GM21381 (cell line): ENCODE results near the gene CD180.
"Not testable (repeated sequence)": the region's sequence is repeated elsewhere in the genome, so short reads cannot be mapped to it uniquely, and the experiment has no call there.

Experiments used
- ATAC-seq: cut with Tn5 transposase; IDR thresholded peaks from one replicate; pipeline ENCODE4 v1.9.1; 2021; ENCODE audit warnings: mild to moderate bottlenecking, moderate library complexity; ENCODE audit not compliant: unreplicated experiment

The CD180 gene

DNA sequence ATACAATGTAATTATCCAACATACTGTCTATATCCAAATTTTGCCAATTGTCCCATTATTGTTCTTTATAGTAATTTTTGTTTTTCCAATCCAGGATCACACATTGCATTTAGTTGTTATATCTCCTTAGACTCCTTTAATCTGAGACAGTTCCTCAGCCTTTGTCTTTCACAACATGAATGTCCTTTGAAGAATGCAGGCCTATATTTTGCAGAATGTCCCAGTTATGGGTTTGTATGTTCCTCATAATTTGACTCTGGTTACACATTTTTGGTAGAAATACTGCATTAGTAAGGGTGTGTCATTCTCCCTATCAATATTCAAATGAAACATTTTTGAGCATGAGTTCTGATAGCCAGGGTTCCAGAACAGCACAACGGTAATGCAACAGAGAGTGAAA is 6.7 kb downstream of the CD180 start:
- ATAC-seq = no peak

DNA sequence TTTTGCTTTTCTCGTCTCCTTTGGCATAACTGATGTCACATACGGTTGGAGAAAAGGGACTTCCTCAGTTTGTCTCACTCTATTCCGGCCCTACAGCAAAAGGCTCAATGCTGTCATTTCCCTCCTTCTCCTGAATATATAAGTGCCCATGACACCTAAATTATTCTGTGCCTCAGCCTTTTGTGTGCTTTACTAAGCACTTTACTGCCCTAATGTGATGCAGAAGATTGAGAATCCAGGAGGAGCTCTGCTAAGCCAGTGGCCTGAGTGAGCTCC is 7.6 kb downstream of the CD180 start:
- no peak for ATAC-seq

DNA sequence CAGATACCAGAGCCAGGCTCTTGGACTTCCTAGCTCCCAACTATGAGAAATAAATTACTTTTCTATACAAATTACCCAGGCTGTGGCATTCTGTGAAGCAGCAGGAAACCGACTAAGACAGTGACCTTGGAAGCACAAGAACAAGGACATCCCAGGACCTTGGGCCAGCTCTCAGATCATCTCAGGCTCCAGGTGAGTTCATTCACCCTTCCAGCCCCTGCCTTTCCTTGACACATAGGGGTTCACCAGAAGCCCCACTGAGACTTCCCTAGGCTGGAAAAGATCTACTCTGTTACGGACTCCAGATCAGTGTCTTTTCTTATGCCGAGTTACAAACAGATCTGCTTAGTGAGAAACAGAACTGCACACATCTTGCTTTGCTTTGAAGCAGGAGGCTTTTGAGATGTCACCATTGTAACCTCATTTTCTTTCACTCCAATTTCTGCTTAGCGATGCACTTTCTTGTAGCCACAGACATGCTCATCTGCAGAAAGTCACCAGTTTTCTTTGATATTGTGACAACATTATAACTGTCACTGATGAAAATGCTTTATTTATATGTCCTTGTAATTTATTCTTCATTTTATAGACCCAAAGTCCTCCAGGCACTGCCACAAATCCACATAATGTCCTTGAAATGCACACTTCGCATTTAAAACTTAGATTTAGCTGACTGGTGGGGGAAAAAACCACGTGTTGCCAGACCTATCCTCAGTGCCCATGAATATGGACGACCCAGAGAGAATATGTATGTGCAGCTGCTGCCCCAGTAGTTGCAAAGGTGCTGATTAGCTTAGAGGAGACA is 8.1 kb downstream of the CD180 start:
- ATAC-seq = no peak

DNA sequence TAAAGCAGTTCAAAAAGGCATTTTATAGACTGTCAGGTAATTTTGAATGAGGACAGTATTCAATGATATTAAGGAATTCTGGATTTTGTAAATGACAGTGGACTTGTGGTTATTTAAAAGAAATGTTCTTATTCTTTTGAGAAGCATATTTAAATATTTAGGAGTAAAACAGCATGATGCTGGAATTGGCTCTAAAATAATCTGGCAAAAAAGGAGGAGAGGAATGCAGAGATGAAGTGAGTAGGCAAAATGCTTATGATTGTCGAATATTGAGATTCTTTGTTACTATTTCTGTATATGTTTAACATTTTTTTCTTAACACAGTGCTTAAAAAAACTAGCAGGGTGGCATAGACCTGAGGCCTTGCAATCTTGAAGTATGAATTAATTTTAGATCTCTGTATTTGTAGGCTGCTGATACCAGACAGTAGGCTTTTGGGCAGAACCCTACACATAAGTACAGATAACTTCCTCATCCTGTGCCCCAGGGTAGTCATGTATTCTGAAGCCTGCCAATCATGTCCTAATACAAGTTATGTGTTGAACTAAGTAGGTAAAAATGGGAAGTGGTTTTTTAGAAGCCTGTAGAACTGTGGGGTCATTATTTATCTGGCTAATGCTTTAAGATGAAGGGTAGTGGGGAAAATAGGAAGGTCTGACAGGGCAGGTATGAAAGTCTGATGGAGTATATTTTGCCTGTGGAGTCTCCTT is 9.4 kb downstream of the CD180 start:
- no peak for ATAC-seq

DNA sequence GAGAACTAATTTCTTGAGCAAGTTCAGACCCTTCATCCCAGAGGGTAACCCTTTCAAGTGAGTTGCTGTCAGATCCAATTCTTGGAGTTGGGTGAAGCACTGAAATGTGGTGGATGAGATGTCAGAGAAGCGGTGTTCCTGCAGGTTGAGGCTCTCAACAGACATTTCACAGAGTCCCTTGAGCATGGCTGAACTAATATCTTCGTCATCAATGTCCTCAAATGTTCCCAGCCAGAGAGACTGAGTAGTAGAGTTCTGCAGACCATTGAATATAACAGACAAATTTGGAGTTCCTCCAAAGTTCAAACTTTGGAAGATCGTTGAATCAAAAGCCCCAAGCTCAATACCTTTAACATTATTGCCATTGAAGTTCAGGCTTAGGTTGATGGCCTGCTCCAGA is 12.7 kb downstream of the CD180 start:
- ATAC-seq = no peak

DNA sequence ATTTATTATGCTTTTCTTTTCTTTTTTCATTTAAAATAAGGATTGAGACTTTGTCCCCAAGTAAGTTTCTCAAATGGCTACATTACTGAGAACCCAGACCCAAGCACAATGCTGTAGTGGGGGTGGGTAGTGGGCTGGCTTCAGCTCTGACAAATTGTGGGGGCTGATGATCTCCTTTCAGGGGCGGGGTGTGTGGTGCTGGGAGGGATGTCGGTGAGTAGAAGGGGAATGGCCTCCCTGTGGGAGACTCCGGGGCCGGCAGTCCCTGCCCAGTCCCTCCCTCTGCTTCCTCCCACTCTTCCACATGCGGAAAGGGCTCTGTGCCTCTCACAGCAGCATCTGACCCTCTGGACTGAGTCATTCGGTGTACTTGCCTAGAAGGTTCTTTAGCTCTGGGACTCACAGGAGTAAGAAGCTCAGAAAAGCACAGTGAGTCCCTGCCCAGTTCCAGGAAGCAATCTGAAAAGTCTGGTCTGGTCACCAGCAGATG is 14.3 kb downstream of the CD180 start:
- no peak for ATAC-seq

DNA sequence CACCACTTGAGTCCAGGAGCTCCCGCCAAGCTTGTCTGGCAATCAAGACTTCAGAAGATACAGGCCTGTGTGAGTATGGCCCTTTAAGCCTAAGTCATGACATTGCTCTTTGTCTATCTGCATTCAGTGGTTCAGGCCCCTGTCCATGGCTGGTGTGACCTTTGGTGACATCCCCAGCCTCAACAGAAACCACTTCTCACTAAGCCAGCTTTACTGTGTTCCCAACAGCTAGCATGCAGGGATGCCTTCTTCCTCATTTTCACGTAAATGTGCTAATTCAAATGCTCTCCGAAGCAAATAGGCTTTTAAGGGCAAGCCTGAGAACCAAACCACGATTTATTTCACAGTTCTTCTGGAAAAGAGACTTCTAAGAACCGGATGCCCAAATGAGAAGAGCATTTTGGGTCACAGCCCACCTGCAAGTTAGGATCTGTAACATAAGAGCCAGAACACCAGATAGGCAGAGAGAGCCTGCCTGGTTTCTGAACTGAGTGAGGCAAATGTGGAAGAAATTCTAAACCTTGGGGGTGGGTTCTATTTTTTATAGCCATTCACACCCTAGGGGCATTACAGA is 14.9 kb downstream of the CD180 start:
- no peak for ATAC-seq

DNA sequence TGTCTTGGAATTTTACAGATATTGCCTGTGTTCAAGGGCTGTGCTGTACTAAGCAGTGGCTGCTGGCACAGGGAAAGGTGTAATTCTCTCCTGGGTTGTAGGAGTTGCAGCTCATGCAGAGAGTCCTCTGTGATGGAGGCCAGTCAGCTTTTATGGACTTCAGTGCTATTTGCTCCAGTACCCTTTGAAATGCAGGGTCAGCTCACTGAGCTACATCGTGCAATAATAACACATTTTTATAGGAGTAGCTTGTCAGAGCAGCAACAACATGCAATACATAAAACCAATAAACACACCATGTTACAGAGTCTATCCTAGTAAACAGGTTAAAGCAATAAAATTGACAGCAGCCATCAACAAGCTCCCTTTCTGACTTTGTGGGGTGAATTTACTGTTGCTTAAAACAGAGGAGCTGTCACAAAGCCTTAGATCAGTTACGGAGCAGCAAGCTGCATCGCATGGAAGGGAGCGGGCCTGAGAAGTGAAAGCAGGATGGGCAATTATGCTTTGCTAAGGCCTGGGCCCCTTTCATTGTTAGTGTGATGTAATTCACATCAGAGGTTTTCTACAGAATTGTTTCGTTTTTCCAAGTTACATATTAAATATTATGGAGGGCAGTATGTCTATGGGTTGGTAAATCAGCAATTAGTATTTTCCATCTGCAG is 16.8 kb downstream of the CD180 start:
- no peak for ATAC-seq

DNA sequence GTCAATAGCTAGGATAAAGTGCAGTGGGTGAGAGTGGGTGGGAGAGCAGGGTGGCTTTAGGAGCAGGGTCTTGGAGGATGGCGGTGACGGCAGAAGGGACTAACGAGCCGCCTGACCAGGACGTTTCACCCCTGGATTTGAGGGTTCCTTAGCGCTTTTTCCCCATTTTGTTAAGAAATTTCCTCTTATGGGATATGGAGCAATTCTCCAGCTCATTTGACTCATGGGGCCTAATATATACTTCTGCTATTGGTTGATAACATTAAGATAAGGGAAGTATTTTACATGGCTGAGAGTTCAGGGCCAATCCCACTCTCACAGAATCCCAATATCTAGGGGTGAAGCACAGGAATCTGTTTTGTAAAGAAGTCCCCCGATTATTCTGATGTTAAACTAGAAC is 17.6 kb downstream of the CD180 start:
- no peak for ATAC-seq

DNA sequence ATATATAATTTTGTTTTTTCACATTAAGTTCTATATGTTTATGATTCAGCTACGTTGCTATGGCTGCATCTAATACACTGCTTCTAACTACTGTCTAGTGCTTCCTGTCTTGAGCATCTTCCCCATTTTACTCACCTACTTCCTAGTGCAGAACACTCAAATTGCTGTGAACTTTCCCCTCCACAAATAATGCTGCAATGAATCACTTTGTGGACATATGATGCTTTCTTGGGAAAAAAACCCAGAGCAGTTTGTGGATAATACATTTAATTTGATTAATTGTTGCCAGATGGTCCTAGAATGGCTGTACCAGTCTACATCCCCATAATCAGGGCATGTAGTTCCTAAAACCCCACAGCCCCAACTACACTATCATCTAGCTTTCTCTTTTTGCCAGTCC is 18.5 kb downstream of the CD180 start:
- no peak for ATAC-seq

DNA sequence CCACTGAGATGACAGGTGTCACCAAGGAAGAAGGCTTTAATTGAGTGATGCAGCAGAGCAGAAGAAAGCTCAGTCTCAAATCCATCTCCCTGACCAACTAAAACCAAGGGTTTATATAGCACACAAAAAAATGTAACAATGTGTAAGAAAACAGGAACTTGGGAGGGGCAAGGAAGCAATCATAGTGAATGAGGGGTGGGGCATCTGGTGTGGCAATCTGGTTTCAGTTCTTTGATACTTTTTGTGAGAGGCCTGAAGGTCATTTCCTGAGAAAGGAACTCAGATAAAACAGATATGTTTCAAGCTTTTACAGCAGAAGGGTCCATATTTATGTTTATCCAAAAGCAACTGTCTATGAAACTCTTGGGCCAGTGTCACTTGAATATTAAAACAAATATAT is 19.7 kb downstream of the CD180 start:
- no peak for ATAC-seq

DNA sequence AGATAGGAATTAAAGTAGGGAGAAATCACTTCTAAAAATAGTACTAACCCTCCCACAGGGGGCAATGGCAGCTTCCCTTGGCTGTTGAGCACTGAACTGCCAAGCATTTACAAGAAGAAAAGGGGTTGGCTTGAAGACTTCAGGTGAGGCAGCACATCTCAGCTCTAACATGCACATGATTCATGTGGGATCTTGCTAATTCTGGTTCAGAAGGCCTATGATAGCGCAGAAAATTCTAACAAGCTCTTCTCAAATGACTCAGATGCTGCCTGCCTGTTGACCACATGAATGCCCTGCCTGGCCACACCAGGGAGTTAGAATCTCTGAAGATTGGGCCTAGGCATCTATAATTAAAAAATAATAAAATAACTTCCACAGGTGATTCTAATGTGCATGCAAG is 22.6 kb downstream of the CD180 start:
- ATAC-seq = no peak

DNA sequence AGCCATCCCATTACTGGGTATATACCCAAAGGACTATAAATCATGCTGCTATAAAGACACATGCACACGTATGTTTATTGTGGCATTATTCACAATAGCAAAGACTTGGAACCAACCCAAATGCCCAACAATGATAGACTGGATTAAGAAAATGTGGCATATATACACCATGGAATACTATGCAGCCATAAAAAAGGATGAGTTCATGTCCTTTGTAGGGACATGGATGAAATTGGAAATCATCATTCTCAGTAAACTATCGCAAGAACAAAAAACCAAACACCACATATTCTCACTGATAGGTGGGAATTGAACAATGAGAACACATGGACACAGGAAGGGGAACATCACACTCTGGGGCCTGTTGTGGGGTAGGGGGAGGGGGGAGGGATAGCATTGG is 23.2 kb downstream of the CD180 start:
- ATAC-seq = not testable (repeated sequence)

DNA sequence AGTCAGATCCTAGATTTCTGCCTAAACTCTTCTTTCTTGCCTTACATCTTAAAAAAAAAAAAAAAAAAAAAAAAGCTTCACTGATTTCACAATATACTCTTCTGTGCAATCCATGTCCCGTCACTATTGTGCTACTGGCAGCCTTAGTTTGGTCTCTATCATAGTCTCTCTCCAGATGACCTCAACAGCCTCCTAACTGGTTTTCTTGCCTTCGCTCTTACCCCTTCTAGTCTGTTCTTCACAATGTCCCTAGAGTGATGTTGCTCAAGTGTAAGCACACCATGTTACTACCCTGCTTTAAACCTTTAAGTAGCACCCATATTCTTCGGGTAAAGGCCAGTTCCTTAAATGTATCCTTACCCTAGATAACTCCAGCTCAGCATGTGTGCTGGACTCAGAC is 25.8 kb downstream of the CD180 start:
- no peak for ATAC-seq

DNA sequence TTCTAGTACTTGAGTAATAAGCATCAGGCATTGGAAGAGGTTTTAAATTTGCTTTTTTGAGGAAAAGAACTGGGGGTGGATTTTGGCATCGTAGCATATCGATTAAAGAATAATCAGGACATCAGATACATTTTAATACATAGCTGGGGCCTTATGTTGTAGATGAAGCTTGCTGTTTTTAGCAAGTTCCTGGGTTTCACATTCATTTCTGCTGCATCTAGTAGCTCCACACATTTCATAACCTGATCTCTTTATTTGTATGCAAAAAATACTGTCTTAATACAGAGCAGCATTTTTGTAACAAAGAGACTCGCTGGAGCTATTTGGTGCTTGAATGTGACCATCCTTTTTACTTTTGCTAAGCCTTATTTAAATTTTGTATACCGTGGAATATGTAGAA is 28.5 kb downstream of the CD180 start:
- no peak for ATAC-seq

DNA sequence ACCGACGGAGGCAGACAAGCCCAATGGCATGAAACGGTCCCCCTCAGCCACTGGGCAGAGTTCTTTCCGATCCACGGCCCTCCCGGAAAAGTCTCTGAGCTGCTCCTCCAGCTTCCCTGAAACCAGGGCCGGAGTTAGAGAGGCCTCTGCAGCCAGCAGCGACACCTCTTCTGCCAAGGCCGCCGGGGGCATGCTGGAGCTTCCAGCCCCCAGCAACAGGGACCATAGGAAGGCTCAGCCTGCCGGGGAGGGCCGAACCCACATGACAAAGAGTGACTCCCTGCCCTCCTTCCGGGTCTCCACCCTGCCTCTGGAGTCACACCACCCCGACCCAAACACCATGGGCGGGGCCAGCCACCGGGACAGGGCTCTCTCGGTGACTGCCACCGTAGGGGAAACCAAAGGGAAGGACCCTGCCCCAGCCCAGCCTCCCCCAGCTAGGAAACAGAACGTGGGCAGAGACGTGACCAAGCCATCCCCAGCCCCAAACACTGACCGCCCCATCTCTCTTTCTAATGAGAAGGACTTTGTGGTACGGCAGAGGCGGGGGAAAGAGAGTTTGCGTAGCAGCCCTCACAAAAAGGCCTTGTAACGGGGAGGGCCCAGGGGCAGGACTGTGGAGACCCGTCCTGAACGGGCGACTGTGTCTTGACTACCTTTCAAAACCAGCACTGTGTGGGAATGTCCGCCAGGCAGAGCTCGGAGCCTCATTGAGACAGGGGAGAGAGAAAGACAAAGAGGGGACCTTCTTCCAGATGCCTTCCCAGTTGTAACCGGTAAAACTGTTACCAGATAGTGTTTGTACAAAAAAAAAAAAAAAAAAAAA is 29.9 kb downstream of the CD180 start:
- peak; percentile 33 for ATAC-seq

DNA sequence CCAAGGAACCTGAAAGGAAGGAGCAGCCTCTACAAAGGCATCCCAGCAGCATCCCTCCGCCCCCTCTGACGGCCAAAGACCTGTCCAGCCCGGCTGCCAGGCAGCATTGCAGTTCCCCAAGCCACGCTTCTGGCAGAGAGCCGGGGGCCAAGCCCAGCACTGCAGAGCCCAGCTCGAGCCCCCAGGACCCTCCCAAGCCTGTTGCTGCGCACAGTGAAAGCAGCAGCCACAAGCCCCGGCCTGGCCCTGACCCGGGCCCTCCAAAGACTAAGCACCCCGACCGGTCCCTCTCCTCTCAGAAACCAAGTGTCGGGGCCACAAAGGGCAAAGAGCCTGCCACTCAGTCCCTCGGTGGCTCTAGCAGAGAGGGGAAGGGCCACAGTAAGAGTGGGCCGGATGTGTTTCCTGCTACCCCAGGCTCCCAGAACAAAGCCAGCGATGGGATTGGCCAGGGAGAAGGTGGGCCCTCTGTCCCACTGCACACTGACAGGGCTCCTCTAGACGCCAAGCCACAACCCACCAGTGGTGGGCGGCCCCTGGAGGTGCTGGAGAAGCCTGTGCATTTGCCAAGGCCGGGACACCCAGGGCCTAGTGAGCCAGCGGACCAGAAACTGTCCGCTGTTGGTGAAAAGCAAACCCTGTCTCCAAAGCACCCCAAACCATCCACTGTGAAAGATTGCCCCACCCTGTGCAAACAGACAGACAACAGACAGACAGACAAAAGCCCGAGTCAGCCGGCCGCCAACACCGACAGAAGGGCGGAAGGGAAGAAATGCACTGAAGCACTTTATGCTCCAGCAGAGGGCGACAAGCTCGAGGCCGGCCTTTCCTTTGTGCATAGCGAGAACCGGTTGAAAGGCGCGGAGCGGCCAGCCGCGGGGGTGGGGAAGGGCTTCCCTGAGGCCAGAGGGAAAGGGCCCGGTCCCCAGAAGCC is 30.8 kb downstream of the CD180 start:
- peak; percentile 82 for ATAC-seq

DNA sequence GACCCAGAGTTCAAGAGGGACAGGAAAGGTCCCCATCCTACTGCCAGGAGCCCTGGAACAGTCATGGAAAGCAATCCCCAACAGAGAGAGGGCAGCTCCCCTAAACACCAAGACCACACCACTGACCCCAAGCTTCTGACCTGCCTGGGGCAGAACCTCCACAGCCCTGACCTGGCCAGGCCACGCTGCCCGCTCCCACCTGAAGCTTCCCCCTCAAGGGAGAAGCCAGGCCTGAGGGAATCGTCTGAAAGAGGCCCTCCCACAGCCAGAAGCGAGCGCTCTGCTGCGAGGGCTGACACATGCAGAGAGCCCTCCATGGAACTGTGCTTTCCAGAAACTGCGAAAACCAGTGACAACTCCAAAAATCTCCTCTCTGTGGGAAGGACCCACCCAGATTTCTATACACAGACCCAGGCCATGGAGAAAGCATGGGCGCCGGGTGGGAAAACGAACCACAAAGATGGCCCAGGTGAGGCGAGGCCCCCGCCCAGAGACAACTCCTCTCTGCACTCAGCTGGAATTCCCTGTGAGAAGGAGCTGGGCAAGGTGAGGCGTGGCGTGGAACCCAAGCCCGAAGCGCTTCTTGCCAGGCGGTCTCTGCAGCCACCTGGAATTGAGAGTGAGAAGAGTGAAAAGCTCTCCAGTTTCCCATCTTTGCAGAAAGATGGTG is 31.6 kb downstream of the CD180 start:
- ATAC-seq = no peak

DNA sequence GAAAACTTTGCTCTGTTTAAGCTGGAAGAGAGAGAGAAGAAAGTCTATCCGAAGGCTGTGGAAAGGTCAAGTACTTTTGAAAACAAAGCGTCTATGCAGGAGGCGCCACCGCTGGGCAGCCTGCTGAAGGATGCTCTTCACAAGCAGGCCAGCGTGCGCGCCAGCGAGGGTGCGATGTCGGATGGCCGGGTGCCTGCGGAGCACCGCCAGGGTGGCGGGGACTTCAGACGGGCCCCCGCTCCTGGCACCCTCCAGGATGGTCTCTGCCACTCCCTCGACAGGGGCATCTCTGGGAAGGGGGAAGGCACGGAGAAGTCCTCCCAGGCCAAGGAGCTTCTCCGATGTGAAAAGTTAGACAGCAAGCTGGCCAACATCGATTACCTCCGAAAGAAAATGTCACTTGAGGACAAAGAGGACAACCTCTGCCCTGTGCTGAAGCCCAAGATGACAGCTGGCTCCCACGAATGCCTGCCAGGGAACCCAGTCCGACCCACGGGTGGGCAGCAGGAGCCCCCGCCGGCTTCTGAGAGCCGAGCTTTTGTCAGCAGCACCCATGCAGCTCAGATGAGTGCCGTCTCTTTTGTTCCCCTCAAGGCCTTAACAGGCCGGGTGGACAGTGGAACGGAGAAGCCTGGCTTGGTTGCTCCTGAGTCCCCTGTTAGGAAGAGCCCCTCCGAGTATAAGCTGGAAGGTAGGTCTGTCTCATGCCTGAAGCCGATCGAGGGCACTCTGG is 32.6 kb downstream of the CD180 start:
- no peak for ATAC-seq
